ENCODE data around the gene MVD.

DNA sequence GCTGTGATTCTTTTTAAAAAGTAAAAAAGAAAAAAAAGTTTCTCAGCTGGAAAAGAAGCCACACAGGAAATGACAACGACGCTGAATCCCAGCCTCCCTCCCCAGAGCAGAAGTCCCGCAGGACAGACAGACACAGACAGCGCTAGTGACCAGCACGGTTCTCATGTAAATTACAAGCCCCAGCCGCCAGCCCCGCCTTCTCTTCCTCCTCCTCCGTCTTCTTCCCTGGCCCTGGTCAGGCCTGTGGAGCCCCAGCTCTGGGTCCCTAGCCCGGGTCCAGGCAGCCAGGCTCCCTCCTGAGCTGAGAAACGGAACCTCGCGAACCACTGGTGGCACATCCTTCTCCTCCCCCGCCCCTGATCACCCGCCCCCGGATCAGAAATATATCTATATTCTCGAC is 31.5 kb downstream of the MVD start:
- TF ChIP-seq FOS (IDR thresholded peaks at IDR 0.05; ENCODE audit: low read depth, low read length), result no peak
- no peak for TF ChIP-seq POLR2A (IDR thresholded peaks at IDR 0.05; ENCODE audit: low read depth, low read length)
